ENCODE measurements around the gene RABGAP1L. TPM values are rescaled to one million over a fixed set of nuclear protein-coding genes. Genes with fewer than 3 reads are reported as not detected.

The RABGAP1L gene
- total RNA-seq, 1 experiment from 2014 or later: 76.9 TPM

GRCh38 chr1:174301295-174302077, 142.2 kb downstream of the RABGAP1L start:
- no peak for DNase-seq (ENCODE audit: low spot score)

More at GRCh38 chr1:174301295-174302077, 142.2 kb downstream of the RABGAP1L start:
- CTCF ChIA-PET: interaction anchor here (1.4 kb wide), 1 partner anchor 168 kb away, joined by 3 read pairs; no protein-coding TSS in a partner anchor
- H3K27ac Mint-ChIP-seq: no peak overlapping the region
- peaks cover 14% of the 10 kb centered on the region for H3K9me3 Mint-ChIP-seq
- TF ChIP-seq JAZF1 (CRISPR knock-in tag; IDR thresholded peaks at IDR 0.05) (no peak), ZMAT4 (CRISPR knock-in tag; IDR thresholded peaks at IDR 0.05) (no peak), TEAD1 (CRISPR knock-in tag; IDR thresholded peaks at IDR 0.05) (no peak), MXD4 (CRISPR knock-in tag; IDR thresholded peaks at IDR 0.05; ENCODE audit: borderline replicate concordance) (no peak), NFATC4 (CRISPR knock-in tag; IDR thresholded peaks at IDR 0.05) (no peak), ZNF532 (CRISPR knock-in tag; IDR thresholded peaks at IDR 0.05; ENCODE audit: borderline replicate concordance) (no peak), NFE2L1 (CRISPR knock-in tag; IDR thresholded peaks at IDR 0.05) (no peak), CBFB (CRISPR knock-in tag; IDR thresholded peaks at IDR 0.05; ENCODE audit: low read depth) (no peak), ESRRA (CRISPR knock-in tag; IDR thresholded peaks at IDR 0.05; ENCODE audit: borderline replicate concordance) (no peak), HMGA2 (CRISPR knock-in tag; IDR thresholded peaks at IDR 0.05) (no peak), CDX4 (CRISPR knock-in tag; IDR thresholded peaks at IDR 0.05; ENCODE audit: borderline replicate concordance) (no peak), NR2C2 (CRISPR knock-in tag; IDR thresholded peaks at IDR 0.05) (no peak), GRHL2 (CRISPR knock-in tag; IDR thresholded peaks at IDR 0.05; ENCODE audit: insufficient replicate concordance, severe bottlenecking) (no peak)
- TF ChIP-seq, protein P1, sequence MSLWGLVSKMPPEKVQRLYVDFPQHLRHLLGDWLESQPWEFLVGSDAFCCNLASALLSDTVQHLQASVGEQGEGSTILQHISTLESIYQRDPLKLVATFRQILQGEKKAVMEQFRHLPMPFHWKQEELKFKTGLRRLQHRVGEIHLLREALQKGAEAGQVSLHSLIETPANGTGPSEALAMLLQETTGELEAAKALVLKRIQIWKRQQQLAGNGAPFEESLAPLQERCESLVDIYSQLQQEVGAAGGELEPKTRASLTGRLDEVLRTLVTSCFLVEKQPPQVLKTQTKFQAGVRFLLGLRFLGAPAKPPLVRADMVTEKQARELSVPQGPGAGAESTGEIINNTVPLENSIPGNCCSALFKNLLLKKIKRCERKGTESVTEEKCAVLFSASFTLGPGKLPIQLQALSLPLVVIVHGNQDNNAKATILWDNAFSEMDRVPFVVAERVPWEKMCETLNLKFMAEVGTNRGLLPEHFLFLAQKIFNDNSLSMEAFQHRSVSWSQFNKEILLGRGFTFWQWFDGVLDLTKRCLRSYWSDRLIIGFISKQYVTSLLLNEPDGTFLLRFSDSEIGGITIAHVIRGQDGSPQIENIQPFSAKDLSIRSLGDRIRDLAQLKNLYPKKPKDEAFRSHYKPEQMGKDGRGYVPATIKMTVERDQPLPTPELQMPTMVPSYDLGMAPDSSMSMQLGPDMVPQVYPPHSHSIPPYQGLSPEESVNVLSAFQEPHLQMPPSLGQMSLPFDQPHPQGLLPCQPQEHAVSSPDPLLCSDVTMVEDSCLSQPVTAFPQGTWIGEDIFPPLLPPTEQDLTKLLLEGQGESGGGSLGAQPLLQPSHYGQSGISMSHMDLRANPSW (CRISPR knock-in tag; conservative IDR thresholded peaks at IDR 0.05; ENCODE audit: low read depth): no peak
- TF ChIP-seq, protein P2, sequence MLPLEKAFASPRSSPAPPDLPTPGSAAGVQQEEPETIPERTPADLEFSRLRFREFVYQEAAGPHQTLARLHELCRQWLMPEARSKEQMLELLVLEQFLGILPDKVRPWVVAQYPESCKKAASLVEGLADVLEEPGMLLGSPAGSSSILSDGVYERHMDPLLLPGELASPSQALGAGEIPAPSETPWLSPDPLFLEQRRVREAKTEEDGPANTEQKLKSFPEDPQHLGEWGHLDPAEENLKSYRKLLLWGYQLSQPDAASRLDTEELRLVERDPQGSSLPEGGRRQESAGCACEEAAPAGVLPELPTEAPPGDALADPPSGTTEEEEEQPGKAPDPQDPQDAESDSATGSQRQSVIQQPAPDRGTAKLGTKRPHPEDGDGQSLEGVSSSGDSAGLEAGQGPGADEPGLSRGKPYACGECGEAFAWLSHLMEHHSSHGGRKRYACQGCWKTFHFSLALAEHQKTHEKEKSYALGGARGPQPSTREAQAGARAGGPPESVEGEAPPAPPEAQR (CRISPR knock-in tag; IDR thresholded peaks at IDR 0.05): no peak
- TF ChIP-seq, protein P3, sequence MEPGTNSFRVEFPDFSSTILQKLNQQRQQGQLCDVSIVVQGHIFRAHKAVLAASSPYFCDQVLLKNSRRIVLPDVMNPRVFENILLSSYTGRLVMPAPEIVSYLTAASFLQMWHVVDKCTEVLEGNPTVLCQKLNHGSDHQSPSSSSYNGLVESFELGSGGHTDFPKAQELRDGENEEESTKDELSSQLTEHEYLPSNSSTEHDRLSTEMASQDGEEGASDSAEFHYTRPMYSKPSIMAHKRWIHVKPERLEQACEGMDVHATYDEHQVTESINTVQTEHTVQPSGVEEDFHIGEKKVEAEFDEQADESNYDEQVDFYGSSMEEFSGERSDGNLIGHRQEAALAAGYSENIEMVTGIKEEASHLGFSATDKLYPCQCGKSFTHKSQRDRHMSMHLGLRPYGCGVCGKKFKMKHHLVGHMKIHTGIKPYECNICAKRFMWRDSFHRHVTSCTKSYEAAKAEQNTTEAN (CRISPR knock-in tag; IDR thresholded peaks at IDR 0.05): no peak
- peaks cover 13% of the 10 kb centered on the region for H3K4me1 Mint-ChIP-seq
- POLR2A ChIA-PET: no interaction called here
- H3K4me3 Mint-ChIP-seq: no peak overlapping the region
- peaks cover 18% of the 10 kb centered on the region for H3K36me3 Mint-ChIP-seq
- peak; percentile 54 for ATAC-seq
- no peaks in the 10 kb centered on the region; the same call in 1 of the 2 replicates for H3K27me3 Mint-ChIP-seq (ENCODE audit: low read depth)
